Activated gamma-delta T cell treated with anti-CD3 and anti-CD28 coated beads, Interleukin-2, amount 50 U/mL, for 16 hours (primary cell): ENCODE measurements around the gene ARHGAP26.

Experiments used
- DNase-seq: peaks from one replicate; pipeline ENCODE4 v3.0.0-alpha.2; 2020; ENCODE audit warnings: low read depth

Gene ARHGAP26

GRCh38 chr5:143143973-143144372 is 373.8 kb downstream of the ARHGAP26 start:
- no peak for DNase-seq

GRCh38 chr5:143145243-143146160 is 375.3 kb downstream of the ARHGAP26 start:
- no peak for DNase-seq

GRCh38 chr5:143146161-143146560 is 376.0 kb downstream of the ARHGAP26 start:
- DNase-seq, result no peak

- no peak for DNase-seq
These were observed 377.2 kb downstream of the ARHGAP26 start for GRCh38 chr5:143147383-143147782.

GRCh38 chr5:143147902-143148301 is 377.7 kb downstream of the ARHGAP26 start:
- DNase-seq, result no peak

- no peak for DNase-seq
These were observed 378.6 kb downstream of the ARHGAP26 start for GRCh38 chr5:143148771-143149170.

- no peak for DNase-seq
These were observed 379.6 kb downstream of the ARHGAP26 start for GRCh38 chr5:143149759-143150158.

- no peak for DNase-seq
These were observed 381.0 kb downstream of the ARHGAP26 start for GRCh38 chr5:143151056-143151700.

- no peak for DNase-seq
These were observed 382.3 kb downstream of the ARHGAP26 start for GRCh38 chr5:143152445-143152844.

- no peak for DNase-seq
These were observed 383.3 kb downstream of the ARHGAP26 start for GRCh38 chr5:143153332-143154119.

- no peak for DNase-seq
These were observed 384.6 kb downstream of the ARHGAP26 start for GRCh38 chr5:143154510-143155370.

GRCh38 chr5:143155455-143155854 is 385.3 kb downstream of the ARHGAP26 start:
- DNase-seq, result no peak

GRCh38 chr5:143156086-143156485 is 385.9 kb downstream of the ARHGAP26 start:
- DNase-seq, result no peak

GRCh38 chr5:143156572-143156971 is 386.4 kb downstream of the ARHGAP26 start:
- DNase-seq, result no peak

- no peak for DNase-seq
These were observed 388.9 kb downstream of the ARHGAP26 start for GRCh38 chr5:143159031-143159430.

- DNase-seq, result no peak
These were observed 391.8 kb downstream of the ARHGAP26 start for GRCh38 chr5:143161885-143162540.

GRCh38 chr5:143162810-143163209 is 392.6 kb downstream of the ARHGAP26 start:
- DNase-seq, result no peak

- no peak for DNase-seq
These were observed 394.4 kb downstream of the ARHGAP26 start for GRCh38 chr5:143164557-143164956.

- no peak for DNase-seq
These were observed 395.1 kb downstream of the ARHGAP26 start for GRCh38 chr5:143165049-143165880.

- no peak for DNase-seq
These were observed 395.9 kb downstream of the ARHGAP26 start for GRCh38 chr5:143166090-143166489.
